ENCODE data around the gene SLCO4A1. TPM values are rescaled to one million over a fixed set of nuclear protein-coding genes. Genes with fewer than 3 reads are reported as not detected.

SLCO4A1 gene
- total and polyA plus RNA-seq, 2 of the 4 experiments (the other 2 are of a cell fraction), result 0.72 to 1.1 TPM

GRCh38 chr20:62631336-62632308 lies 10.7 kb upstream of the SLCO4A1 start:
- Histone ChIP-seq H4K5ac (ENCODE audit: low read depth, low read length) (no peak overlapping the region), H2AK9ac (replicated peaks; ENCODE audit: low read depth, low read length, poor library complexity) (no peak overlapping the region), H2BK120ac (ENCODE audit: low read depth, low read length) (no peak overlapping the region), H2AFZ (replicated peaks; ENCODE audit: low read length, poor library complexity) (no peak overlapping the region), H3K79me1 (ENCODE audit: low read depth in 1 of 2, low read length in 2 of 2) (no peaks in the 10 kb centered on the region), H3K4me3 (ENCODE audit: insufficient read depth, low read depth, low read length) (no peak overlapping the region), H4K8ac (ENCODE audit: low read depth in 2 of 2, low read length in 2 of 2) (no peak overlapping the region), H3K4me2 (ENCODE audit: low read depth, low read length) (no peak overlapping the region), H3K14ac (replicated peaks; ENCODE audit: low read depth, low read length) (no peak overlapping the region), H3K4me1 (ENCODE audit: control insufficient read depth, insufficient read depth, low read length) (peaks cover 5% of the 10 kb centered on the region), H2AK5ac (ENCODE audit: low read depth, low read length) (no peak overlapping the region), H3K18ac (ENCODE audit: low read depth, low read length) (no peak overlapping the region), H3K9me3 (ENCODE audit: control insufficient read depth, insufficient read depth, low read length) (no peaks in the 10 kb centered on the region), H4K20me1 (ENCODE audit: insufficient read depth, low read length) (no peaks in the 10 kb centered on the region), H2BK15ac (ENCODE audit: low read depth, low read length) (no peak overlapping the region), H3K27me3 (ENCODE audit: control insufficient read depth, insufficient read depth, low read length) (peaks cover 50% of the 10 kb centered on the region), H3K36me3 (ENCODE audit: control insufficient read depth, insufficient read depth, low read length) (no peaks in the 10 kb centered on the region), H4K91ac (ENCODE audit: insufficient read depth, low read depth, low read length) (no peak overlapping the region), H3K27ac (ENCODE audit: insufficient read depth, low read length) (no peak overlapping the region), H3K4ac (ENCODE audit: low read depth, low read length) (no peak overlapping the region), H3K9me1 (ENCODE audit: insufficient read depth, low read length) (no peaks in the 10 kb centered on the region), H2BK5ac (ENCODE audit: low read depth, low read length, poor library complexity, severe bottlenecking) (no peak overlapping the region), H3K23ac (ENCODE audit: low read depth, low read length) (no peak overlapping the region), H3K9ac (ENCODE audit: low read depth, low read length) (no peak overlapping the region), H3K56ac (ENCODE audit: extremely low read depth, insufficient read depth, low read length) (no peak overlapping the region), H2BK20ac (ENCODE audit: low read depth, low read length) (no peak overlapping the region)
- CTCF ChIA-PET, result no interaction called here
- in situ Hi-C loops (cut with MboI; ENCODE audit: low sequenced_read_pairs) (no loop called here), intact Hi-C loops (cut with micrococcal nuclease) (no loop called here), dilution Hi-C loops (cut with HindIII; ENCODE audit: low sequenced_read_pairs, unreplicated experiment) (no loop called here)
- WGBS, 2 experiments (ENCODE audit: extremely low coverage in 2 of 2, insufficient read length in 1 of 2), result 37% methylated on average over 3 of the region's 24 CpGs; no CpG with 5 or more reads in 1 of the 2 experiments
- ATAC-seq (ENCODE audit: low read depth) (no peak), DNase-seq (no peak)
- no TSS peak for BruUV-seq (replicated peaks)
- POLR2A ChIA-PET (ENCODE audit: unreplicated experiment), result no interaction called here
- TF ChIP-seq CHD1 (IDR thresholded peaks at IDR 0.05; ENCODE audit: low read depth, low read length) (no peak), NFE2L2 (IDR thresholded peaks at IDR 0.05; ENCODE audit: low read depth, low read length) (no peak), BHLHE40 (IDR thresholded peaks at IDR 0.05; ENCODE audit: low read depth, low read length) (no peak), USF2 (IDR thresholded peaks at IDR 0.05; ENCODE audit: low read depth, low read length) (no peak), SMC3 (IDR thresholded peaks at IDR 0.05; ENCODE audit: low read depth, low read length) (no peak), MXI1 (IDR thresholded peaks at IDR 0.05; ENCODE audit: borderline replicate concordance, low read depth, low read length) (no peak), RAD21 (IDR thresholded peaks at IDR 0.05; ENCODE audit: low read length) (no peak), ELK1 (IDR thresholded peaks at IDR 0.05; ENCODE audit: borderline replicate concordance, low read depth, low read length) (no peak), CEBPB (IDR thresholded peaks at IDR 0.05; ENCODE audit: low read depth, low read length) (no peak), RFX5 (IDR thresholded peaks at IDR 0.05; ENCODE audit: low read depth, low read length) (no peak), RCOR1 (IDR thresholded peaks at IDR 0.05; ENCODE audit: insufficient replicate concordance, low read length) (no peak), CTCF (conservative IDR thresholded peaks at IDR 0.05; ENCODE audit: low read depth, low read length) (no peak), MAZ (IDR thresholded peaks at IDR 0.05; ENCODE audit: borderline replicate concordance, low read depth, low read length) (no peak), MAFK (IDR thresholded peaks at IDR 0.05; ENCODE audit: low read depth, low read length) (no peak)

Measured in IMR-90 (cell line).